SU-DHL-6 (cell line): ENCODE results near the gene DOC2B.

Source experiments
- EZH2phosphoT487 ChIP-seq: fragments of 200-600 bp; sonication (generic), shearing (Covaris generic); conservative IDR thresholded peaks from 2 replicates; pipeline ENCODE4 v1.6.1; 2018; ENCODE audit warnings: mild to moderate bottlenecking, antibody characterized with exemption, low read length, moderate library complexity, mixed read lengths
- TF ChIP-seq, protein P1 (sequence below): fragments of 200-600 bp; sonication (generic); IDR thresholded peaks from one replicate; pipeline ENCODE4 v1.5.1; 2017; ENCODE audit warnings: antibody characterized with exemption, mild to moderate bottlenecking, low read length, moderate library complexity; ENCODE audit not compliant: insufficient read depth, poor library complexity, severe bottlenecking

DNA sequence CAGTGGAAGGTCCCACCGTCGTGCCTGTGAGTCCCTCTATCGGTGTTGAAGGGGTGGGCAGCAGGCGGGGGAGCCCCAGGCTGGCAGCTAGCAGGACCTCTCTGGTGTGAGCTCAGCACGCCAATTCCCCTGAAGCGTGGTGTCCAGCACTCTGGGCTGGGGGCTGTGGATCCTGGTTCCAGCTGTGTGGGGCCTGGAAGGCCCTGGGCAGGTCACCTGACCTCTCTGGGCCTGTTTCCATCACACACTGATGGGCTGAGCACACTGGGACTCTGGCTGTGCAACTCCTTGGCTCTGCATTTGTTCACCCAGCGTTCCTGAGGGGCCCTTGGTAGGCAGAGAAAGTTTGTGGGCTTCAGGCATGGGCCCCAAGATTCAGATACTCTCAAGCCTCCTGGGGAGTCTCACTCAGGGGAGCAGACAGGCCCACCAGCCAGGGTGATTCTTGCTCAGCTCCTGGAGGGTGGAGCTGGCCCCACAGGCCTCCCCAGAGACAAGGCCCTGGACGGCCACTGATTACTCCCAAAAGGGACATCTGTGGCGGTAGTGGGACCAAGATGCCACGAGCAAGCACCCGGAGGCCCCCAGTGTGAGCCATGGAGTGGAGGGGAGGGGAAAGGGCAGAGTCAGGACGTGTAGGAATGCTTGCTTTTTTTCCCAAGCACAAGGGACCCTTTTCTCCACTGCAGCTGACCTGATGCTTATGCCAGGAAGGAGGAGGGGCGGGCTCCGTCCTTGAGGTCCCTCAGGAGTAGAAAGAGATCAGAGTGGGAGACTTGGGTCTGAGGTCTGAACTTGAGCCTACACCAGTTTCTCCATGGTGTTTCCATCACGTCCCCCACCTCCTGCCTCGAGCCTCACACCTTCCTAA, 35.5 kb downstream of the DOC2B start:
- TF ChIP-seq, protein P1, sequence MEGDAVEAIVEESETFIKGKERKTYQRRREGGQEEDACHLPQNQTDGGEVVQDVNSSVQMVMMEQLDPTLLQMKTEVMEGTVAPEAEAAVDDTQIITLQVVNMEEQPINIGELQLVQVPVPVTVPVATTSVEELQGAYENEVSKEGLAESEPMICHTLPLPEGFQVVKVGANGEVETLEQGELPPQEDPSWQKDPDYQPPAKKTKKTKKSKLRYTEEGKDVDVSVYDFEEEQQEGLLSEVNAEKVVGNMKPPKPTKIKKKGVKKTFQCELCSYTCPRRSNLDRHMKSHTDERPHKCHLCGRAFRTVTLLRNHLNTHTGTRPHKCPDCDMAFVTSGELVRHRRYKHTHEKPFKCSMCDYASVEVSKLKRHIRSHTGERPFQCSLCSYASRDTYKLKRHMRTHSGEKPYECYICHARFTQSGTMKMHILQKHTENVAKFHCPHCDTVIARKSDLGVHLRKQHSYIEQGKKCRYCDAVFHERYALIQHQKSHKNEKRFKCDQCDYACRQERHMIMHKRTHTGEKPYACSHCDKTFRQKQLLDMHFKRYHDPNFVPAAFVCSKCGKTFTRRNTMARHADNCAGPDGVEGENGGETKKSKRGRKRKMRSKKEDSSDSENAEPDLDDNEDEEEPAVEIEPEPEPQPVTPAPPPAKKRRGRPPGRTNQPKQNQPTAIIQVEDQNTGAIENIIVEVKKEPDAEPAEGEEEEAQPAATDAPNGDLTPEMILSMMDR, result no peak
- TF ChIP-seq EZH2phosphoT487, result no peak
